ENCODE data around the gene SELENOP.
"Not testable (repeated sequence)": the region's sequence is repeated elsewhere in the genome, so short reads cannot be mapped to it uniquely, and the experiment has no call there.

The SELENOP gene

GRCh38 chr5:42811591-42812446, at the start of gene SELENOP:
TSS of gene SELENOP (minus strand) at chr5:42811892. CDS start at chr5:42808353, 3,539 bp downstream.
- peak within 1 kb of the TSS; percentile 20 for H3K4me3 ChIP-seq (ENCODE audit: low read length)

GRCh38 chr5:42858687-42859086, 47.0 kb upstream of the SELENOP start:
- Histone ChIP-seq H3K4me3 (ENCODE audit: low read length) (no peak overlapping the region), H3K9ac (ENCODE audit: low read length) (no peak overlapping the region), H3K9me3 (ENCODE audit: control insufficient read depth, low read length) (no peaks in the 10 kb centered on the region), H3K27me3 (ENCODE audit: control insufficient read depth, insufficient read depth, low read length) (no peaks in the 10 kb centered on the region), H3K4me1 (ENCODE audit: control insufficient read depth, insufficient read depth, low read length) (no peaks in the 10 kb centered on the region), H3K36me3 (ENCODE audit: control insufficient read depth, insufficient read depth, low read length) (no peaks in the 10 kb centered on the region)

More at GRCh38 chr5:42811591-42812446, at the start of gene SELENOP:
- Histone ChIP-seq H3K36me3 (ENCODE audit: control insufficient read depth, insufficient read depth, low read length) (no peaks in the 10 kb centered on the region), H3K9ac (ENCODE audit: low read length) (peak within 1 kb of the TSS; percentile 70), H3K27me3 (ENCODE audit: control insufficient read depth, insufficient read depth, low read length) (no peaks in the 10 kb centered on the region), H3K4me1 (ENCODE audit: control insufficient read depth, insufficient read depth, low read length) (peaks cover 14% of the 10 kb centered on the region), H3K9me3 (ENCODE audit: control insufficient read depth, low read length) (no peaks in the 10 kb centered on the region)

DNA sequence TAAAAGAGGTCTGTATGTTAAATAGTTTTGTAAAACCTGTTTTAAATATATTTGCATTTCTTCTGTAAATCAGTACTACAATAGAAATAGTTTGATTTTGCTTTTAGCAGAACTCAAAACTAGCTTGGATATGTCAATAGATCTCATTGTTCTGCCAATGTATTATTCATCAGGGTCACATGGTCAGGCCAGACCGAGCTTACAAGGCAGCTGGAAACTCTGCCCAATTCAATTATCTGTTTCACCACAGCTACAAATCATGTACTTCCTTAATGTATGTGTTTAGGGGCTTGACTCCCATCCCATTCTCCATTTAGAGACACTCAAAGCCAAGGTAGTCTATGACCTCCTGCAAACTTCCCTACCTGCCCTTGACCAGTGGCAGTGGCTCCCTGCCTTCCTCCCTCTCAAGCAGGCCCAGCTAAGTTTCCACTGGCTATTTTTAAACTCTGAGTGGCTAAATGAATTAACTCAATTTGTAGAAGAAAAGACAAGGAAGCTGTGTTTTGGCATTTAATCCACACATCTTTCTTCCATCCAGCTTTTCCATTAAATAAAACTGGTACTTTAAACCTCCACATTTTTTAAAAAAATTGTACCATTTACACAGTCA, 46.4 kb upstream of the SELENOP start:
- H3K27me3 ChIP-seq (ENCODE audit: control insufficient read depth, insufficient read depth, low read length), result no peaks in the 10 kb centered on the region
- no peak overlapping the region for H3K9ac ChIP-seq (ENCODE audit: low read length)
- H3K9me3 ChIP-seq (ENCODE audit: control insufficient read depth, low read length), result no peaks in the 10 kb centered on the region
- no peak overlapping the region for H3K4me3 ChIP-seq (ENCODE audit: low read length)
- H3K4me1 ChIP-seq (ENCODE audit: control insufficient read depth, insufficient read depth, low read length), result no peaks in the 10 kb centered on the region
- no peaks in the 10 kb centered on the region for H3K36me3 ChIP-seq (ENCODE audit: control insufficient read depth, insufficient read depth, low read length)

DNA sequence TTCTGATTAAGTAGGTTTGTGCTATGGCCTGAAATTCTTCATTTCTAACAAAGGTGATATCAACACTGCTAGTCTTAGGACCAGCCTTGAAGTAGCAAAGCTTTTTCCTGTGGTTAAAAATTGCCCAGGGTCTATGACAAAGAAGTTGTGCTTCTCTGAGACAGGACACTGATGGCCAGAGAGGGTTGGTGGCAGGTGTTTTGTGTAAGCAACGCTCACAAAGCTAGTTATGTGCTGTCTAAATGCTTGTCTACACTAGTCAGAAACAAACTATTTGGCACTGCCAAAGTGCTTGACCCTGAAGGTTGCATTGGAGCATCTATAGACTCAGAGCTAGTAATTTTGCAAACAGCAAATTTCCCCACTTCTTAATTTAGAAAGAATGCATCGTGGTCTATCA, 44.1 kb upstream of the SELENOP start:
- H3K9me3 ChIP-seq (ENCODE audit: control insufficient read depth, low read length), result no peaks in the 10 kb centered on the region
- no peaks in the 10 kb centered on the region for H3K27me3 ChIP-seq (ENCODE audit: control insufficient read depth, insufficient read depth, low read length)
- no peaks in the 10 kb centered on the region for H3K4me1 ChIP-seq (ENCODE audit: control insufficient read depth, insufficient read depth, low read length)
- H3K36me3 ChIP-seq (ENCODE audit: control insufficient read depth, insufficient read depth, low read length), result no peaks in the 10 kb centered on the region
- H3K4me3 ChIP-seq (ENCODE audit: low read length), result no peak overlapping the region
- H3K9ac ChIP-seq (ENCODE audit: low read length), result no peak overlapping the region

GRCh38 chr5:42855386-42855785, 43.7 kb upstream of the SELENOP start:
- no peaks in the 10 kb centered on the region for H3K36me3 ChIP-seq (ENCODE audit: control insufficient read depth, insufficient read depth, low read length)
- H3K4me3 ChIP-seq (ENCODE audit: low read length), result no peak overlapping the region
- no peaks in the 10 kb centered on the region for H3K9me3 ChIP-seq (ENCODE audit: control insufficient read depth, low read length)
- H3K9ac ChIP-seq (ENCODE audit: low read length), result no peak overlapping the region
- H3K4me1 ChIP-seq (ENCODE audit: control insufficient read depth, insufficient read depth, low read length), result no peaks in the 10 kb centered on the region
- no peaks in the 10 kb centered on the region for H3K27me3 ChIP-seq (ENCODE audit: control insufficient read depth, insufficient read depth, low read length)

- Histone ChIP-seq H3K27me3 (ENCODE audit: control insufficient read depth, insufficient read depth, low read length) (no peaks in the 10 kb centered on the region), H3K4me1 (ENCODE audit: control insufficient read depth, insufficient read depth, low read length) (no peaks in the 10 kb centered on the region), H3K4me3 (ENCODE audit: low read length) (no peak overlapping the region), H3K9ac (ENCODE audit: low read length) (no peak overlapping the region), H3K9me3 (ENCODE audit: control insufficient read depth, low read length) (no peaks in the 10 kb centered on the region), H3K36me3 (ENCODE audit: control insufficient read depth, insufficient read depth, low read length) (no peaks in the 10 kb centered on the region)
Measured at GRCh38 chr5:42854795-42855194, 43.1 kb upstream of the SELENOP start.

GRCh38 chr5:42852826-42853225, 41.1 kb upstream of the SELENOP start:
- no peaks in the 10 kb centered on the region for H3K4me1 ChIP-seq (ENCODE audit: control insufficient read depth, insufficient read depth, low read length)
- H3K9me3 ChIP-seq (ENCODE audit: control insufficient read depth, low read length), result no peaks in the 10 kb centered on the region
- H3K27me3 ChIP-seq (ENCODE audit: control insufficient read depth, insufficient read depth, low read length), result no peaks in the 10 kb centered on the region
- no peak overlapping the region for H3K9ac ChIP-seq (ENCODE audit: low read length)
- H3K4me3 ChIP-seq (ENCODE audit: low read length), result no peak overlapping the region
- no peaks in the 10 kb centered on the region for H3K36me3 ChIP-seq (ENCODE audit: control insufficient read depth, insufficient read depth, low read length)

GRCh38 chr5:42851481-42851880, 39.8 kb upstream of the SELENOP start:
- Histone ChIP-seq H3K9ac (ENCODE audit: low read length) (no peak overlapping the region), H3K36me3 (ENCODE audit: control insufficient read depth, insufficient read depth, low read length) (no peaks in the 10 kb centered on the region), H3K9me3 (ENCODE audit: control insufficient read depth, low read length) (no peaks in the 10 kb centered on the region), H3K4me1 (ENCODE audit: control insufficient read depth, insufficient read depth, low read length) (no peaks in the 10 kb centered on the region), H3K27me3 (ENCODE audit: control insufficient read depth, insufficient read depth, low read length) (no peaks in the 10 kb centered on the region), H3K4me3 (ENCODE audit: low read length) (no peak overlapping the region)

- Histone ChIP-seq H3K4me1 (ENCODE audit: control insufficient read depth, insufficient read depth, low read length) (no peaks in the 10 kb centered on the region), H3K9ac (ENCODE audit: low read length) (no peak overlapping the region), H3K27me3 (ENCODE audit: control insufficient read depth, insufficient read depth, low read length) (no peaks in the 10 kb centered on the region), H3K4me3 (ENCODE audit: low read length) (no peak overlapping the region), H3K9me3 (ENCODE audit: control insufficient read depth, low read length) (no peaks in the 10 kb centered on the region), H3K36me3 (ENCODE audit: control insufficient read depth, insufficient read depth, low read length) (no peaks in the 10 kb centered on the region)
Measured at GRCh38 chr5:42848545-42848944, 36.9 kb upstream of the SELENOP start.

- H3K4me3 ChIP-seq (ENCODE audit: low read length); H3K9ac ChIP-seq (ENCODE audit: low read length); H3K9me3 ChIP-seq (ENCODE audit: control insufficient read depth, low read length); H3K27me3 ChIP-seq (ENCODE audit: control insufficient read depth, insufficient read depth, low read length); H3K36me3 ChIP-seq (ENCODE audit: control insufficient read depth, insufficient read depth, low read length); H3K4me1 ChIP-seq (ENCODE audit: control insufficient read depth, insufficient read depth, low read length): not testable (repeated sequence)
Measured at GRCh38 chr5:42844408-42844807, 32.7 kb upstream of the SELENOP start.

DNA sequence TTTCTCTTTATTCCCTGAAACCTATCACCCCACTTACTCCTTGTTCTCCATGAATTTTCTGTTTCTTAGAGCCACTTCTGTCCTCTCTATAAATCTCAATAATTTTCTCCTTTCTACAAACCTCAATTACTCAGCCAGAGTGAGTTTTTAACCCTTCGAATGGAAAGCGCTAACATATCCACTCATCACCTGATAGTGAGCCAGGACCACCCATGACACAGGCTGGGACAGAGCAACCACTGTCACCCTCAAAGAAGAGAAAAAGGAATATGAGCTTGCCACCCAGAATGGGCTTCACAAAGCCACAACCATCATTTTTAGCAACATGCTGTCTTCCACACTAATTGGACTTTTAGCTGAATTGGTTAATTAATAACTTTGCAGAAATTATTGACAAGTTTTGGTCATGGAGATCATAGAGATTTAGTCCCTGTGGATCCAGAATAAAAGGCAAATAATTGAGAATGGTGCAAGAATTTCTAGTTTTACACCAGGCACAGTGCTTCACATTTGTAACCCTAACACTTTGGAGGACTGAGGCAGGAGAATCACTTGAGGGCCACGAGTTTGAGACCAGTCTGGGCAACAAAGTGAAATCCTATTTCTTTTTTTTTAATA, 32.1 kb upstream of the SELENOP start:
- Histone ChIP-seq H3K36me3 (ENCODE audit: control insufficient read depth, insufficient read depth, low read length) (no peaks in the 10 kb centered on the region), H3K9ac (ENCODE audit: low read length) (no peak overlapping the region), H3K4me3 (ENCODE audit: low read length) (no peak overlapping the region), H3K9me3 (ENCODE audit: control insufficient read depth, low read length) (no peaks in the 10 kb centered on the region), H3K4me1 (ENCODE audit: control insufficient read depth, insufficient read depth, low read length) (no peaks in the 10 kb centered on the region), H3K27me3 (ENCODE audit: control insufficient read depth, insufficient read depth, low read length) (no peaks in the 10 kb centered on the region)

DNA sequence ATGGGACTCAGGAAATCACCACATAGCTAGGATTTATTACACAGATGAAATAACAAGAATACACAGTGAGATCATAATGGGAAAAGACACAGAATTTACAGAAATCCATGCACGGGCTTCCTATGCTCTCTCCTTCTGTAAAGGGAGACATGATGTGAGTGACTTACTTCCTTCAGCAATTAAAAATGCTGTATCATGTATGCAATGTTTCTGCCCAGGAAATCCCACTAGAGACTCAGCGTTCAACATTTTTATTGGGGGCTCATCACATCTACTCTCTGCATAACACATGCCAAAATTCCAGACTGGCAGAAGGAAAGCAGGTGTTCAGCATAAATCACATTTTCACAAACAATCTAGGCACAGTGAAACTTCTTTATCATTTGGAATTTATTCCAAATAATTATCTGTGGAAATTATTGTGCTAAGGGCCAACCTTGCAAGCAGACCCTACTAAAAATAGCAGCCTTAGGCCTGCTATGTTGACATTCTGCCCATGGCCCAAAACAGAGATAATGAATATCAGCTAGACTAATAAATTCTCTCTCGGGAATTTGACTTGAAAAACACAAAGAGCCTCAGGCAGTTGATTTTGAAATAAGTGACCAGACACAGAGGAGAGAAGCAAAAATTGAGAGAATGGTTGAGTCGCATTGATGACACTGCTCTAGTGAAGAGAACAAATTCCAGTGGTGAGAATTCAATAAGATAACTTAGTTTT, 31.4 kb upstream of the SELENOP start:
- H3K36me3 ChIP-seq (ENCODE audit: control insufficient read depth, insufficient read depth, low read length), result no peaks in the 10 kb centered on the region

More for the DNA sequence above, 31.4 kb upstream of the SELENOP start:
- no peak overlapping the region for H3K4me3 ChIP-seq (ENCODE audit: low read length)
- no peaks in the 10 kb centered on the region for H3K4me1 ChIP-seq (ENCODE audit: control insufficient read depth, insufficient read depth, low read length)
- no peaks in the 10 kb centered on the region for H3K27me3 ChIP-seq (ENCODE audit: control insufficient read depth, insufficient read depth, low read length)
- H3K9ac ChIP-seq (ENCODE audit: low read length), result no peak overlapping the region
- no peaks in the 10 kb centered on the region for H3K9me3 ChIP-seq (ENCODE audit: control insufficient read depth, low read length)
